ENCODE data around the gene RNF43.
"Not testable (repeated sequence)": the region's sequence is repeated elsewhere in the genome, so short reads cannot be mapped to it uniquely, and the experiment has no call there.

Gene RNF43

GRCh38 chr17:58403311-58403710 lies 14.0 kb downstream of the RNF43 start:
- no peak for FAIRE-seq

GRCh38 chr17:58402679-58403078 lies 14.7 kb downstream of the RNF43 start:
- no peak for FAIRE-seq

- FAIRE-seq = no peak
Observed at GRCh38 chr17:58402047-58402446, 15.3 kb downstream of the RNF43 start.

- no peak for FAIRE-seq
Observed at GRCh38 chr17:58401287-58401686, 16.0 kb downstream of the RNF43 start.

- no peak for FAIRE-seq
Observed at GRCh38 chr17:58400826-58401225, 16.5 kb downstream of the RNF43 start.

GRCh38 chr17:58399974-58400373 lies 17.4 kb downstream of the RNF43 start:
- no peak for FAIRE-seq

- no peak for FAIRE-seq
Observed at GRCh38 chr17:58398574-58399266, 18.6 kb downstream of the RNF43 start.

GRCh38 chr17:58397421-58397820 lies 19.9 kb downstream of the RNF43 start:
- FAIRE-seq = not testable (repeated sequence)

- no peak for FAIRE-seq
Observed at GRCh38 chr17:58396173-58396572, 21.2 kb downstream of the RNF43 start.

- no peak for FAIRE-seq
Observed at GRCh38 chr17:58394534-58395223, 22.7 kb downstream of the RNF43 start.

GRCh38 chr17:58391302-58391984 lies 25.9 kb downstream of the RNF43 start:
- FAIRE-seq = no peak

GRCh38 chr17:58390884-58391283 lies 26.4 kb downstream of the RNF43 start:
- FAIRE-seq = no peak

GRCh38 chr17:58388302-58389190 lies 28.8 kb downstream of the RNF43 start:
- FAIRE-seq = no peak

- no peak for FAIRE-seq
Observed at GRCh38 chr17:58387834-58388233, 29.5 kb downstream of the RNF43 start.

GRCh38 chr17:58386708-58387107 lies 30.6 kb downstream of the RNF43 start:
- no peak for FAIRE-seq

GRCh38 chr17:58385359-58385899 lies 31.9 kb downstream of the RNF43 start:
- FAIRE-seq = no peak

GRCh38 chr17:58384897-58385296 lies 32.4 kb downstream of the RNF43 start:
- no peak for FAIRE-seq

- FAIRE-seq = no peak
Observed at GRCh38 chr17:58383892-58384462, 33.4 kb downstream of the RNF43 start.

- no peak for FAIRE-seq
Observed at GRCh38 chr17:58382872-58383242, 34.5 kb downstream of the RNF43 start.

- no peak for FAIRE-seq
Observed at GRCh38 chr17:58382108-58382871, 35.0 kb downstream of the RNF43 start.
